RWPE2 (cell line): Measurements from ENCODE around the gene HIVEP3.

ENCODE experiments used
- ATAC-seq: fragments of 200-7000 bp; cut with Tn5 transposase; 3 replicates; pipeline ENCODE4 v1.9.1; 2021; ENCODE audit warnings: low read depth
- DNase-seq: peaks from one replicate; pipeline ENCODE4 v3.0.0-alpha.2; 2020; ENCODE audit warnings: low spot score
- H3K27ac ChIP-seq: fragments of 450-650 bp; 2 replicates; pipeline ENCODE4 v1.5.1; 2017; ENCODE audit warnings: mild to moderate bottlenecking; ENCODE audit not compliant: poor library complexity, severe bottlenecking
- H3K27me3 ChIP-seq: fragments of 250-450 bp; sonication (Bioruptor Pico); 2 replicates; pipeline ENCODE4 v1.5.1; 2021; ENCODE audit warnings: mild to moderate bottlenecking, moderate library complexity; ENCODE audit not compliant: insufficient read depth, poor library complexity, severe bottlenecking
- H3K36me3 ChIP-seq: fragments of 250-450 bp; sonication (Bioruptor Pico); 2 replicates; pipeline ENCODE4 v1.5.1; 2020; ENCODE audit warnings: low read depth, mild to moderate bottlenecking, moderate library complexity
- H3K4me1 ChIP-seq: fragments of 250-450 bp; sonication (Bioruptor Pico); 2 replicates; pipeline ENCODE4 v1.5.1; 2021; ENCODE audit warnings: mild to moderate bottlenecking, moderate library complexity; ENCODE audit not compliant: insufficient read depth, poor library complexity, severe bottlenecking
- H3K4me3 ChIP-seq: fragments of 250-450 bp; sonication (Bioruptor Pico); 2 replicates; pipeline ENCODE4 v1.5.1; 2021; ENCODE audit warnings: mild to moderate bottlenecking, moderate library complexity; ENCODE audit not compliant: severe bottlenecking
- H3K9me3 ChIP-seq: fragments of 250-450 bp; sonication (Bioruptor Pico); 2 replicates; pipeline ENCODE4 v1.5.1; 2021; ENCODE audit warnings: mild to moderate bottlenecking, moderate library complexity; ENCODE audit not compliant: severe bottlenecking
- CTCF ChIP-seq: fragments of 450-650 bp; IDR thresholded peaks from one replicate; pipeline ENCODE4 v1.5.1; 2017; ENCODE audit warnings: mild to moderate bottlenecking, moderate library complexity; ENCODE audit not compliant: poor library complexity, severe bottlenecking

The HIVEP3 gene

GRCh38 chr1:41622402-41622801 lies 296.3 kb downstream of the HIVEP3 start:
- ATAC-seq (no peak), DNase-seq (no peak)
- H3K27me3 ChIP-seq = no peaks in the 10 kb centered on the region
- H3K4me1 ChIP-seq = peaks cover 35% of the 10 kb centered on the region
- H3K4me3 ChIP-seq = no peak overlapping the region
- no peaks in the 10 kb centered on the region for H3K36me3 ChIP-seq
- no peak for TF ChIP-seq CTCF
- H3K27ac ChIP-seq = no peak overlapping the region
- H3K9me3 ChIP-seq = no peaks in the 10 kb centered on the region

- peaks cover 29% of the 10 kb centered on the region for H3K4me1 ChIP-seq
- ATAC-seq = no peak
- no peaks in the 10 kb centered on the region for H3K27me3 ChIP-seq
- no peak for TF ChIP-seq CTCF
- no peaks in the 10 kb centered on the region for H3K9me3 ChIP-seq
- no peak overlapping the region for H3K4me3 ChIP-seq
- DNase-seq = no peak
- H3K27ac ChIP-seq = no peak overlapping the region
- H3K36me3 ChIP-seq = no peaks in the 10 kb centered on the region
Observed at GRCh38 chr1:41621791-41622190, 296.9 kb downstream of the HIVEP3 start.

GRCh38 chr1:41621256-41621655 lies 297.5 kb downstream of the HIVEP3 start:
- ATAC-seq (no peak), DNase-seq (no peak)
- H3K4me3 ChIP-seq = no peak overlapping the region
- peaks cover 23% of the 10 kb centered on the region for H3K4me1 ChIP-seq
- no peaks in the 10 kb centered on the region for H3K9me3 ChIP-seq
- no peaks in the 10 kb centered on the region for H3K27me3 ChIP-seq
- H3K27ac ChIP-seq = no peak overlapping the region
- no peaks in the 10 kb centered on the region for H3K36me3 ChIP-seq
- TF ChIP-seq CTCF = no peak

GRCh38 chr1:41620365-41621169 lies 298.2 kb downstream of the HIVEP3 start:
- Histone ChIP-seq H3K27me3 (no peaks in the 10 kb centered on the region), H3K4me3 (no peak overlapping the region), H3K4me1 (peaks cover 16% of the 10 kb centered on the region), H3K27ac (no peak overlapping the region), H3K36me3 (no peaks in the 10 kb centered on the region), H3K9me3 (no peaks in the 10 kb centered on the region)
- ATAC-seq (no peak), DNase-seq (no peak)
- TF ChIP-seq CTCF = no peak
